SU-DHL-6 (cell line): ENCODE measurements around the gene NIM1K.

Experiments
- H2AFZ ChIP-seq: fragments of 200-600 bp; sonication (generic); 2 replicates; pipeline ENCODE4 v1.6.1; 2014; ENCODE audit warnings: low read depth, mild to moderate bottlenecking, moderate library complexity, mixed read lengths, antibody characterized with exemption, low read length; ENCODE audit not compliant: severe bottlenecking
- H3F3A ChIP-seq: fragments of 200-600 bp; shearing (Covaris generic); 2 replicates; pipeline ENCODE4 v1.6.0; 2016; ENCODE audit warnings: antibody characterized with exemption, mild to moderate bottlenecking; ENCODE audit not compliant: insufficient read depth
- H3K27ac ChIP-seq: fragments of 200-600 bp; sonication (generic); 2 replicates; pipeline ENCODE4 v1.5.1; 2016; ENCODE audit warnings: low read depth, mild to moderate bottlenecking, low read length, moderate library complexity, mixed read lengths
- H3K27me3 ChIP-seq: fragments of 200-600 bp; sonication (generic), shearing (Covaris generic); 2 replicates; pipeline ENCODE4 v1.6.0; 2014; ENCODE audit warnings: mild to moderate bottlenecking, low read length
- H3K36me3 ChIP-seq: fragments of 200-600 bp; sonication (generic); 2 replicates; pipeline ENCODE4 v1.6.1; 2014; ENCODE audit warnings: mild to moderate bottlenecking, low read length, mixed read lengths
- H3K4me2 ChIP-seq: fragments of 300-600, 200-600 bp; shearing (Covaris generic), sonication (generic); 2 replicates; pipeline ENCODE4 v1.6.0; 2014; ENCODE audit warnings: low read length, low read depth, mild to moderate bottlenecking; ENCODE audit not compliant: poor library complexity, severe bottlenecking
- H3K4me3 ChIP-seq: fragments of 200-600 bp; sonication (generic); 2 replicates; pipeline ENCODE4 v1.5.1; 2014; ENCODE audit warnings: antibody characterized with exemption, low read length, mild to moderate bottlenecking, mixed read lengths; ENCODE audit not compliant: insufficient read depth, poor library complexity, severe bottlenecking
- H3K79me2 ChIP-seq: fragments of 200-600 bp; sonication (generic); 2 replicates; pipeline ENCODE4 v1.6.1; 2014; ENCODE audit warnings: mild to moderate bottlenecking, low read length, moderate library complexity; ENCODE audit not compliant: insufficient read depth
- H3K9ac ChIP-seq: fragments of 200-600 bp; sonication (generic); 2 replicates; pipeline ENCODE4 v1.7.0; 2014; ENCODE audit warnings: mild to moderate bottlenecking, low read length
- H3K9me2 ChIP-seq: fragments of 200-600 bp; sonication (generic); replicated peaks from 2 replicates; pipeline ENCODE4 v1.6.1; 2014; ENCODE audit warnings: low read length; ENCODE audit not compliant: insufficient read depth
- H3K9me3 ChIP-seq: fragments of 200-600 bp; sonication (generic); 2 replicates; pipeline ENCODE4 v1.6.1; 2014; ENCODE audit warnings: low read length, mixed read lengths; ENCODE audit not compliant: insufficient read depth
- H4K20me1 ChIP-seq: fragments of 200-600 bp; sonication (generic); 2 replicates; pipeline ENCODE4 v1.6.1; 2014; ENCODE audit warnings: low read depth, mild to moderate bottlenecking, antibody characterized with exemption, low read length, moderate library complexity, mixed read lengths
- EZH2phosphoT487 ChIP-seq: fragments of 200-600 bp; sonication (generic), shearing (Covaris generic); conservative IDR thresholded peaks from 2 replicates; pipeline ENCODE4 v1.6.1; 2018; ENCODE audit warnings: mild to moderate bottlenecking, antibody characterized with exemption, low read length, moderate library complexity, mixed read lengths
- TF ChIP-seq, protein P1 (sequence below): fragments of 200-600 bp; sonication (generic); IDR thresholded peaks from one replicate; pipeline ENCODE4 v1.5.1; 2017; ENCODE audit warnings: antibody characterized with exemption, mild to moderate bottlenecking, low read length, moderate library complexity; ENCODE audit not compliant: insufficient read depth, poor library complexity, severe bottlenecking

Gene NIM1K

DNA sequence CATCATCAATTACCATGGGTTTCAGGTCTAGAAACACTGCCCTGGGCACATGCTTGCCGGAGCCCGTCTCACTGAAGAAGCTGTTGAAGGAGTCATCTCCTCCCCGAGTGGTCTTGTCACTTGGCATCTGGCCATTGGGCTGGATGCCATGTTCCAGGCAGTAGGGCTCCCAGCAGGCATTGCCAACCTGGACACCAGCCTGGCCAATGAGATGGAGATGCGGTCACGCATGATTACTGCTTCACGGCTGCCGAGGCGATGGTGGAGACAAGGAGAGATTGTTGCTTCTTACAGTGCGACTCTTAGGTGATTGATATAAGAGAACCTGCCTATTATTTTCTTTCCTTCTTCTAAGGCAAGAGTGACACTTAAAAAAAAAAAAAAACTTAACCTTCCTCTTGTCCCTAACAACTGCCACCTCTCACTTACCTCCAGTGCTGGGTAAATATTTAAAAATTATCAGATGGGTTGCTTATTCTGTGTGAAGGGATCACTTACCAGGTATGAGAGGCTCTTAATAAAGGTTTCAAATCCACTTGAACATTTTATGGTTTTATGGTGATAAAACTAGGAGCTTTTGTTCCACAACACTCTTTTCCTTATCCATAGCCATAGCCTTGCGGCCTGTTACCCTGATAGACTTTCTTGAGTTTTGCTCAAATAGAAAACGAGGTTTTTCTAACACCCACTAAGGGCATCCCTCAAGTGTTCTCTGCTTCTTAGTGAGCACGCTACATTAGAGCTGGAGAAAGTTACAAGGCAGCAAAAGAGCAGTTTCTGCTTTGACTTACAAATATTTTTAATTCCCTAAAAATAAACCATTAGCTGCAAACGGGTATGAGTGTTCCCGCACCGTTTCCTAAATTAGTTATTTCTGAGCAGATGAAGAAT is 41.2 kb downstream of the NIM1K start:
- Histone ChIP-seq H3K9me3 (no peaks in the 10 kb centered on the region), H3K4me2 (no peak overlapping the region), H2AFZ (no peak overlapping the region), H3K4me3 (no peak overlapping the region), H3K27me3 (no peaks in the 10 kb centered on the region), H3K27ac (no peak overlapping the region), H3K9me2 (no peaks in the 10 kb centered on the region), H3K79me2 (no peaks in the 10 kb centered on the region), H3K36me3 (no peaks in the 10 kb centered on the region), H4K20me1 (no peaks in the 10 kb centered on the region), H3K9ac (no peak overlapping the region), H3F3A (no peaks in the 10 kb centered on the region)
- TF ChIP-seq, protein P1, sequence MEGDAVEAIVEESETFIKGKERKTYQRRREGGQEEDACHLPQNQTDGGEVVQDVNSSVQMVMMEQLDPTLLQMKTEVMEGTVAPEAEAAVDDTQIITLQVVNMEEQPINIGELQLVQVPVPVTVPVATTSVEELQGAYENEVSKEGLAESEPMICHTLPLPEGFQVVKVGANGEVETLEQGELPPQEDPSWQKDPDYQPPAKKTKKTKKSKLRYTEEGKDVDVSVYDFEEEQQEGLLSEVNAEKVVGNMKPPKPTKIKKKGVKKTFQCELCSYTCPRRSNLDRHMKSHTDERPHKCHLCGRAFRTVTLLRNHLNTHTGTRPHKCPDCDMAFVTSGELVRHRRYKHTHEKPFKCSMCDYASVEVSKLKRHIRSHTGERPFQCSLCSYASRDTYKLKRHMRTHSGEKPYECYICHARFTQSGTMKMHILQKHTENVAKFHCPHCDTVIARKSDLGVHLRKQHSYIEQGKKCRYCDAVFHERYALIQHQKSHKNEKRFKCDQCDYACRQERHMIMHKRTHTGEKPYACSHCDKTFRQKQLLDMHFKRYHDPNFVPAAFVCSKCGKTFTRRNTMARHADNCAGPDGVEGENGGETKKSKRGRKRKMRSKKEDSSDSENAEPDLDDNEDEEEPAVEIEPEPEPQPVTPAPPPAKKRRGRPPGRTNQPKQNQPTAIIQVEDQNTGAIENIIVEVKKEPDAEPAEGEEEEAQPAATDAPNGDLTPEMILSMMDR, result no peak
- no peak for TF ChIP-seq EZH2phosphoT487

DNA sequence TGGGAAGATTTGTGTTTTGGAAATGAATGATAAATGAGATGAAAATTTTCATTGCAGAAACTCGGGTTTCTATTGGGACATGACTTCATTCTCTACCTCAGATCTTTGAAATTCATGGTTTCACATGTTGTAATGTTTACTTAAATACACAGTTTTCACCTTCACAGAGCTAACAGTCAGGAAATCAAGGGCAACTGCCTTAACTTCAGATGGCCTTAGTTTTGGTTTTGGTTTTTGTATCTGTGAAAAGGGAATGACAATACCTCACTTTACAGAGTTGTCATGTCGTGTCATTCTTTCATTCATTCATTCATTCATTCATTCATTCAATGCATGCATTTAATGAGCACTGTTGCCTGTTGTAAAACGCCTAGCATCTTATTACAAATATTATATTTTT is 41.9 kb downstream of the NIM1K start:
- Histone ChIP-seq H3K9me2 (no peaks in the 10 kb centered on the region), H3K27ac (no peak overlapping the region), H3K79me2 (no peaks in the 10 kb centered on the region), H2AFZ (no peak overlapping the region), H3K9ac (no peak overlapping the region), H3K4me2 (no peak overlapping the region), H3K27me3 (no peaks in the 10 kb centered on the region), H4K20me1 (no peaks in the 10 kb centered on the region), H3K4me3 (no peak overlapping the region), H3K36me3 (no peaks in the 10 kb centered on the region), H3F3A (no peaks in the 10 kb centered on the region), H3K9me3 (no peaks in the 10 kb centered on the region)
- TF ChIP-seq, protein P1, result no peak
- no peak for TF ChIP-seq EZH2phosphoT487

DNA sequence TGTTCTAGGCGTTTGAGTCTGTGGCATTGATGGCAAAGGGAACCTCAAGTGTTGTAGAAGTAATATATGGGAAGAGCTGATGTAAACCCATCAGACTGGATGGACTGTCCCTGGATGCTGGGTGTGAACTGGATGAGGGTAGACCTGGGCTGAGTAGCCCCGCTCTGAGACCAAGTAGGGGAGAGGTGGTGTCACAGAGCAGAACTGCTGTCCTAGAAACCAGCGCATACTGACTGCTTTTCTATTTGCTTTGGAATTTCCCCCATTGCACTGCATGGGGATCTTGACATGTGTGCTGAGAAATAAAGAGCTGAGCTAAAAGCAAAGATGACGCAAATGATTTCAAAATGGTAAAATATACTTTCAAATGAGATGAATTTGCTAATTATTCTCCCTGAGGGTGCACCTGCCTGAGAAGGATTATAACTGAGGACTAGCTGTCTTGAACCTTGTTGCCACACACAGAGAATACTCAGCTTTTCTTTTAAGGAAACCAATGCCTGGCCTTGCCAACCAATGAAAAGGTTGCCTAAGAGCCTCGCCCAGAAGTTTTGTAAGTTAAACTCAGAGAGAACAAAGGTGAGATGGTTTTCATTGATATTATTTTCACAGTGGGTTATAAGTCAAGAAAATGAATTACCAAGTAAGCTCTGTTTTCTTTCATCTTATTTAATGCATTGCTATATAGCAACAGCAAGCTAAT is 44.8 kb downstream of the NIM1K start:
- Histone ChIP-seq H3K9ac (no peak overlapping the region), H3K4me2 (no peak overlapping the region), H3K27ac (no peak overlapping the region), H4K20me1 (no peaks in the 10 kb centered on the region), H3K9me2 (no peaks in the 10 kb centered on the region), H3K9me3 (no peaks in the 10 kb centered on the region), H3K27me3 (no peaks in the 10 kb centered on the region), H3K36me3 (no peaks in the 10 kb centered on the region), H3F3A (no peaks in the 10 kb centered on the region), H3K79me2 (no peaks in the 10 kb centered on the region), H3K4me3 (no peak overlapping the region), H2AFZ (no peak overlapping the region)
- no peak for TF ChIP-seq EZH2phosphoT487
- TF ChIP-seq, protein P1, result no peak
